ENCODE data around the gene PBX2.
"Not testable (repeated sequence)": the region's sequence is repeated elsewhere in the genome, so short reads cannot be mapped to it uniquely, and the experiment has no call there.

The PBX2 gene

DNA sequence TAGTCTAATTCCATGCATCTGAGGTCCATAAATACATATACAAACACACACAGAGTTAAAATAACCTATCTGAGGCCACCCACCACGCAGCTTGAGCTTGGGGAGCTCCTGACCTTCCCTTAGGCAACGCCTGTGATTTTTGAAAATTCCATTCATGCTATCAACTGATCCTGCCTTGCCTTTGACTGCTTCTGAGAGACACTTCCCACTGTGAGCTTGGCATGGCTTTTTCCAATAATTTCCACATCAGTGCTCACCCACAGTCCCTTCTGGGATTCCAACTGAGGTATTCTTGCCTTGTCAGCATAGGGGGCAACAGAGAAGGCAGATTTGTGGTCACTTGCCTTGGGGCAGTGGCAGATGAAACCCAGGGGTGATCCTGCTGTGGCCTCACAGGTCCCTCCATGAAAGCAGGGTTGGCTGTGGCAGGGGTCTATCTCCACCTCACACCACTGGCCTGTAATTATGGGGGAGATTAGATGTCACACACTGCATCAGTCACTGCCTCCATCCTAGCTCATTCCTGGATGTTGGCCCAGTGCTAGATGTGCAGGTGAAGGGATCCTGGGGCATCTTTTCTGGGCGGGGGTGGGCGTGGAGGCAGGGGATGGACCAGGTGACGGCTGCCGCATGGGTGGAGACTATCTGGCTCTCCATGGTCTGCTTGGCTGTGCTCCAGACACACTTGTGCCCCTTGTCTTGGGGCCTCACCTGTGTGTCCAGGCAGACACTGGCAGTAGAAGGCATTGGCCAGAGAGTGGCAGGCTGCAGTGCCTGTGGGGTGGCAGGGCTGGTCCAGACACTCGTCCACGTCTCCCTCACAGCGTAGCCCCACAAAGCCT lies 13.6 kb upstream of the PBX2 start:
- no peak for DNase-seq (ENCODE audit: extremely low read depth in 1 of 2, low read depth in 1 of 2)

DNA sequence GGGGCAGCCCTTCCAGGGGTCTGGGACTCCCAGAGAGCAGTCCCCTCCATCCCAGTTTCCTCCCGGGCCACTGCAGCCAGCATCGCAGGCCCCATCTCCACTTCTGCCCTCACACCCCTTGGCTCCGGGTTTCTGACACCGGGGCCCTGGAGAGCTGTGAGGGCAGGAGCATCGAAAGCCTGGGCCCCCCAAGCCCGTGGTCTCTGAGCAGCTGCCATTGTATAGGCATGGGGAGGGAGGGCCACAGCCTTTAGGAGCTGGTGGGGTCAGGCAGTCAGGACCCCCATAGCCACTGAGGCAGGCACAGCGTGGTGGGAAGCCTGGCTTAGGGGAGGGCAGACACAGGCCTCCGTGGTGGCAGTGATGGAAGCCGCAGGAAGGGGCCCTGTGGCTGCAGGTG lies 12.2 kb upstream of the PBX2 start:
- no peak for DNase-seq (ENCODE audit: extremely low read depth in 1 of 2, low read depth in 1 of 2)

DNA sequence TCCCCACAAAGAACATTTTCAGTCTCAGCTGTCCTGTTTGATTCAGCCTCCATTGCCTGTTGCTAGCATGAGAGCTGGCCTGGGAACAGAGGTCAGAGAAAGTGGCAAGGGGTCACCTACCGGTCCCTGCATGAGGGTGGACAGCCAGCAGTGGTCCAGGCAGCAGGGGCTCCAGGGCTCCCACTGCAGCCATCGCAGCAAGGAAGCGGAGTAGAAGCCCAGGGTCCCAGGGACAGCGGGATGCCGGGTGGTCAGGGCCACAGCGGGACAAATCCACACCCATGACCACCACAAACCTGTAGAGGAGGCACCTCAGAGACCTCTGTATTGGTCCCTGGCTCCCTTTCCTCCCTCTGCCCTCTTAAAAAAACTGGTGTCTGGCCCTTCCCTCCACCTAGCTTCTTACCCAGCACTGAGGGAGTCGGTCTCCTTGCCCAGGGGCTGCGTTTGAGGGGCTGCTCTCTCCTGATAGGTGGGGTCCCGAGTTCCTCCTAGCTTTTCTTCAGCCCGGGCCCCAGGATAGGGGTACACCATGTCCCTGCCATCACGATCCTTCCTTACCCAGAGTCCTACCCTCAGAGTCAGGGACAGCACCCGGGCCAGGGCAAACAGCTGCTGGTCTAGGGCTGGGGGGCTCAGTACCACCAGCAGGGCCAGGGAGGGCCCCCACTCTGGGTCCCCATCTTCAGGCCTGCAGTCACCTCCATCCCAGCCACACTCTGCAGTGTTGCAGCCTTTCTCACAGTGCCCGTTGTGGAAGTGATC lies 10.9 kb upstream of the PBX2 start:
- no peak for DNase-seq (ENCODE audit: extremely low read depth in 1 of 2, low read depth in 1 of 2)

DNA sequence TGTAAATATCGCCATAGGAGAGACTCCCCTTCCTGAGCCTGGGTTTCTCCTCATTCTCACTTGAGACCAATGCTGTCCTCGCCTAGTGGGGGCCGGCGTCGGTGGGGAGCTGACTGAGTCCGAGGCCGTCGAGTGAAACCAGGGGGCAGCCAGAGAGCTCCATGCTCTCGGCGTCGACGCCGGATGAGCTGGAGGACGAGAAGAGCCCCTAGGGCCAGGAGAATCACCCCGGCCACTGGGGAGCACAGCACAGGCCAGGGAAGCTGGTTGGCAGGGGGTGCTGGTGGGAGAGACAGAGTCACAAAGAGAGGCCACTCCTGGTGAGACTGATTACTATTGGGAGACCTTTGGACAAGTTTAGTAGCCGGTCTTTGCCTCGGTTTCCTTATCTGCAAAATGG lies 8.9 kb upstream of the PBX2 start:
- DNase-seq (ENCODE audit: extremely low read depth in 1 of 2, low read depth in 1 of 2) = no peak

DNA sequence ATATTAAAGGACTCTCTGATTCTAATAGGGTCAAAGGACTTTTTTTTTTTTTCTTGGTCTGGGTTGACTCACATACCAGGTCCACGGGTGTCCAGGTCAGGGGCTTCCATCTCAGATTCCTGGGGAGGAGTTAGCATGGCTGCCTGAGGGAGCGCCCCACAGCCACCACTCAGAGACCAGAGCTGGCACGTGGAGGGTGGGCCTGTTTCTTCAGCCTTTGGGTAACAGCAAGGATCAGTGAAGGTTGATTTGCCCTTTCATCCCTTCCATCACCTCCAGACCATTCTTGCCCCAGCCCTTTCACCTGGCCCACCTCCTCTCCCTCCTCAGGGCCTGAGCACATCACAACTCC lies 8.3 kb upstream of the PBX2 start:
- DNase-seq (ENCODE audit: extremely low read depth in 1 of 2, low read depth in 1 of 2) = no peak

DNA sequence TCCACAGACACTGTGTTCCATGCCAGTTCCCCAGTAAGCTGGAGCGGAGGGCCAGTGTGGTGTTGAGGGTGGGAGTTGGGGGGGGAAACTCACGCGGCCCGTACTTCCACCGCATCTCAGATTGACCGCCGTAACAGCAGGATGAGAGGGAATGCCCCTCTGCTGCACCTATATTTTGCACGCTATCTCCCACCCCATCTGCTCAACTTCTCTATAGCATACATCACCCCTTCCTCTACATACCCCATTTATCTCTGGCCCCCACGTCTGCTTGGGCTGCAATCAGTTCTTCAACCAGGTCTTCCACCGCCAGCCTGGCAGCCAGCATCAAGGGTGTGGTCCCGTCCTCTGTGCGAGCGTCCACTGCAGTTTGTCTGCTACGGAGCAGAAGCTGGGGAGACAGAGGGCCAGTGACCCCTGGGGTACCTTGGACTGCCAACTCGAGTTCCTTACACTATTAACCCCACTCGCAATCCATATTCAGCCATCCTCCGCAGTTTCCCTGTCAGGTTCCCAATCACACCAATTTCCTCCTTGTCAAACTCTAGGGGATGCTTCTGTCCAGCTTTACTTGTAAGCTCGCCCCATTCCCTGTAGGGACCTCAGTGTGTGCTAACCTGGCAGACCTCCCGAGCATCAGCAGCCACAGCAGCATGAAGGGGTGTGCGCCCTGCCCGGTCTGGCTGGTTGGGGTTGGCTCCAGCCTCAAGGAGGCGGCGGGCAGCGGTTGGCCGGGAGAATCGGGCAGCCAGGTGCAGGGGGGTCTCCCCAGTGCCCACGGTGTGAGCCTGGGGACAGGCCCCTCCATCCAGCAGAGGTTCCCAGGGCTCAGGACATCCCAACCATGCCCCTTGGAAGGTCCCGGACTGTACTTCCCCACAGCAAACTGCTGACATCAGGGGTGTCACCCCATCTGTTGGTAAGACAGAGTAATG lies 6.9 kb upstream of the PBX2 start:
- no peak for DNase-seq (ENCODE audit: extremely low read depth in 1 of 2, low read depth in 1 of 2)

DNA sequence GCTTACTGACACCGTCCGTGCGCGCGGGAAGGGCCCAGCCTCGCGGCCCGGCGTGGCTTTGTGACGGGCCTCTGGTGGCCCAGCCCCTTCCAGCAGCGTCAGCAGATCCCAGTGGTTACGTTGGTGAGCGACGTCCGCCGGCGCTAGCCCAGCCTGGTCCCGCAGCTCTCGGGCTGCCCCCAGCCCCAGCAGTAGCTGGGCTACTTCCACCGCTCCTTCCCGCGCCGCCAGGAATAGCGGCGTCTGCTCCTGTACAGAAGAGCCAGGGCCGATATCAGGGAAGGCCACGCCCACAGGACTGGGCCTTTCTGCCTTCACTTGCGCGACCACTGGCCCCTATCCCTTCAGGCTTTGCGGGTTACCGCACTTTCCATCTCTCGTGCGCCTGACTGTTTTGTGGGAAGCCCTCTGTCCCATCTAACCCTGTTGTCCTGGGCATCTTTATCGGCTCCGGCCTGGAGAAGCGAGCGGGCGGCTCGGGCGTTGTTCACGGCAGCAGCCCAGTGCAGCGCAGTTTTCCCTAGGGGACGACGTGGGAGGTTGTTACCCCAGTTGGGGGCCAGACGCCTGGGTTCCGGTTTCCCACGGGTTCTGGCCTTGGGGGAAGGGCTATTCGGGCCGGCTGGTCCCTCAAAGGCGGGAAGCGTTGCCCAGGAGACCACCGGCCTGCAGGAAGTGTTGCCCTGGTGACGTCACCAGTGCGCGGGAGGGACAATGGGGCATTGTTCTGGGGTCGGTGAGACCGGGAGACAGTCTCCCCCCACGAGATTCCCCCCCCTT lies 6.1 kb upstream of the PBX2 start:
- DNase-seq (ENCODE audit: extremely low read depth in 1 of 2, low read depth in 1 of 2) = peak; percentile 54 to 68

DNA sequence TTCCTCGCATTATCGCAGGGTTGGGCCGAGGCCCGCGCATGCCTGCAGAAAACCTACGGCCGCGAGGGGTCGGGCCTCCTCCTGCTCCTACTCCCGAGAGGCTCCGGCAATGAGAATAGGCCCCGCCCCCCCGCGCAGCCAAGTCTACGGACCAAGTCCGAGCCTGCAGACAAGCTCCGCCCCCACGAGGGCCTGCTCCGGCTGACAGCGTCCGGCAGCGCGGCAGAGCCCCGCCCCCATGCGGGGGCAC lies 5.6 kb upstream of the PBX2 start:
- DNase-seq (ENCODE audit: extremely low read depth in 1 of 2, low read depth in 1 of 2) = peak; percentile 100

DNA sequence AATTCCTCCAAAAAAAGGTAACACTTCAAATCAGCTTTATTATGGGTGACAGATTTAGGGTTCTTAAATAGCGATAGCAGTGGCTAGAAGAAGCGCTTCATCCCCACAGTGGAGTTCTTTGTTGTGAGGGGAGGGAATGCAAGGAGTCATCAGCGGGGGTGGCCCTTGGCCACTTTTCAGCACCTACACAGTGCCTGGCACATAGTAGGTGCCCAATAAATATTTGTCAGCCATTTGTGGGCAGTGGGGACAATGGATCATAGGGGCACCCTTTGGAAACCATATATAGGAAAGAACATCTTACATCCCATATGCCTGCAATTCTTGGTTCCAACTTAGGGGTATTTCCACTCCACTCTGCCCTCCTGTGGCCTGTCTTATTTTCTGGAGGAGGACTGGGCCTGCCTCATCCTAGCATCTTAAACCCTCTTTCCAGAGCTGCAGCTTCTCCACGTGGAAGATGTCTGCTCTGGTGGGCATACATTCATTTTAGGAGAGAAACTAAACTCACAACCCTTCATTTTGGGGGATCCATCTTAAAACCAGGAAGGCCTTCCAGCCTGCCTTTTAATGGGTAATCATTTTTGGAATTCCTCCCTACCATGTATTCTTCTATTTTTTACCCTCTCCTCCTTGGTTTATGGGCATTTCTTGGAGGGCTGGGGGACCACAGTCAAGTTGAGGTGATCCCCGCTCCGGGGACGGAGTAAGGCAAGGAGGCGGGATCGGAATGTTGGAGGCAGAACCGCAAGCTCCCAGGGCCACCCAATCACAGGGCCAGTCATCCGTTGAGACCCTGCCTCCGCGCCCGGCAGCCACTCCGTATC lies 5.0 kb upstream of the PBX2 start:
- DNase-seq (ENCODE audit: extremely low read depth in 1 of 2, low read depth in 1 of 2) = no peak

DNA sequence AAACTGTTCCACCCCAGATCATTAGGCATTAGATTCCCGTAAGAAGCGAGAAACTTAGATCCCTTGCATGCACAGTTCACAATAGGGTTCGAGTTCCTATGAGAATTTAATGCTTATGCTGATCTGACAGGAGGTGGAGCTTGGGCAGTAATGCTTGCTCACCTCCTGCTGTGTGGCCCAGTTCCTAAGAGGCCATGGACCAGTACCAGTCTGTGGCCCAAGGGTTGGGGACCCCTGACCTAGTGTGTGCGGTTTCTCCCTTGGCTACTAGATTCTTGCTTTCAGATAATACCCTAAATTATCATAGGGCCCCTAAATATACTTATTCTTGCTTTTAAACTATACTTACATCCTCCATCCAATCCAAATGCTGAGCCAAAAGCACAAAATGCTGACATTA lies 4.4 kb upstream of the PBX2 start:
- no peak for DNase-seq (ENCODE audit: extremely low read depth in 1 of 2, low read depth in 1 of 2)

DNA sequence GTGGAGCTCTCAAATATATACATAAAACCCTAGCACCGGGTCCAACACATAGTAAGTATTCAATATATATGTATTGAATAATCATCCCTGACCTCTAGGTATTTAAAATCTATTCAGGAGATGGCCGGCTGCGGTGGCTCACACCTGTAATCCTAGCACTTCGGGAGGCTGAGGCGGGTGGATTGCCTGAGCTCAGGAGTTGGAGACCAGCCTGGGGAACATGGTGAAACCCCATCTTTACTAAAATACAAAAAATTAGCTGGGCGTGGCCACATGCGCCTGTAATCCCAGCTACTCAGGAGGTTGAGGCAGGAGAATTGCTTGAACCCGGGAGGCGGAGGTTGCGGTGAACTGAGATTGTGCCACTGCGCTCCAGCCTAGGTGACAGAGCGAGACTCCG lies 3.1 kb upstream of the PBX2 start:
- not testable (repeated sequence) for DNase-seq (ENCODE audit: extremely low read depth in 1 of 2, low read depth in 1 of 2)

DNA sequence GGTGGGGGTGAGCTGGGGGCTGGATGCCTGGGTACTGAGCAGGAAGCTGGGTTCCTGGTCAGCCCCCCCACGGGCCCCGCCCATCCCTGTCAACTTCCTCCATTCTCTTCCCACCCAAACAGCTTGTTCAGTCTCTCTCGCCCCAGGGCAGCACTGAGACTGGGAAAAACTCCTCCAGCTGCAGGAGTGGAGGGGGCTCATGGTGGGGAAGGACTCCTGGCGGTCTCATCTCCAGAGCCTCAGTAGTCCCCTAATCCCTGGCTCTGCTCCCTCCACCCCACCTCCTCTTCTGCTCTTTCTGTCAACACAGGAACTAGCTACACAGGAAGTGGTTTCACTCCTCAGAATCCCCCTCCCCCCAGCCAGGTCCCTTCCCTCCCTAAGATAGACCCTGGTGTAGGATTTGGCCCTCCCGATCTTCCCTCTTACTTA lies 2.6 kb upstream of the PBX2 start, which contains the start of gene GPSM3:
Gene GPSM3 (minus strand): TSS at position 36 of the 432 bp plus-strand sequence. CDS start 130 bp downstream, outside the sequence.
- peak in 1 of 2 donors; percentile 29 for DNase-seq (ENCODE audit: extremely low read depth in 1 of 2, low read depth in 1 of 2)

DNA sequence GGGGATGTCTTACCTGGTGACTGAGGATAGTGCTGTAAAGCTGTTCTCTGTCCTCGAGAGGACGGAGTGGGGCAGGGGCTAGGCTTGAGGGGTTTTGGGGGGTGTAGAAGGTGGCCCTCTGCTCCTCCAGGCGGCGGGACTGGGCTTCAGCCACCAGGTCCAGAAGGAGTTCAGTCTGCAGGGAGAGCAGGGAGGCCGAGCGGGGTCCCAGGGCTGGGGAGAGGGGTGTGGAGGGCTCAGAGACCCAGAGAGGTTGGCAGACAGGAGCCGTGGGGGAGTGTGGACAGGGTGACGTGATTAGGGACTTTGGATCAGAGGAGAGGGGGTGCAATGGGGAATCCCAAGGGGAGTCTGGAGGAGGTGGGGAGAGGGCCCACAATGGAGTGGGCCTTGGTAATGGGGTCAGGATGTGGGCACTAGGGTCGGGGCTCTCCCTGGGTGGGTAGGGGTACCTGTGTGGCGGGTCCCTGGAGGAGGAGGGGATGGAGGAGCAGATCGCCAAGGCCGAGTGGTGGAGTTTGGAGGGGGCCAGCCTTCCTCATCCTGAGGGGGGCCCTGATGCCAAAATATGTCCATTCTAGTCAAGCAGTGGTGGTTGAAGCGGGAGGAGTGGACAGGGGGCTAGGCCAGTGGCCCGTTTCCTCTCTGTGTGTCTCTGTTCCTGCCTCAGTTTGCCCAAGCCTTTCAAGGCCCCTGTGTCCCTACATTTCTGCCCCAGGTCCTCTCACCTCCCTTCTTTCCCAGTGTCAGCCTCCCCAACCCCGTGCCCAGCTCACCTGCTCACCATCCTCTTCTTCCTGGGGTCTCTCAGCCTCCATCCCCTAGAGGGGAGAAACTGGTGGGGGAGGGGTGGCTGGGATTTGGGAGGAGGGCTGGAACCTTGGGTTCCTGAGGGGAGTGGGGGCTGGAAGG lies 1.9 kb upstream of the PBX2 start:
- no peak for DNase-seq (ENCODE audit: extremely low read depth in 1 of 2, low read depth in 1 of 2)

DNA sequence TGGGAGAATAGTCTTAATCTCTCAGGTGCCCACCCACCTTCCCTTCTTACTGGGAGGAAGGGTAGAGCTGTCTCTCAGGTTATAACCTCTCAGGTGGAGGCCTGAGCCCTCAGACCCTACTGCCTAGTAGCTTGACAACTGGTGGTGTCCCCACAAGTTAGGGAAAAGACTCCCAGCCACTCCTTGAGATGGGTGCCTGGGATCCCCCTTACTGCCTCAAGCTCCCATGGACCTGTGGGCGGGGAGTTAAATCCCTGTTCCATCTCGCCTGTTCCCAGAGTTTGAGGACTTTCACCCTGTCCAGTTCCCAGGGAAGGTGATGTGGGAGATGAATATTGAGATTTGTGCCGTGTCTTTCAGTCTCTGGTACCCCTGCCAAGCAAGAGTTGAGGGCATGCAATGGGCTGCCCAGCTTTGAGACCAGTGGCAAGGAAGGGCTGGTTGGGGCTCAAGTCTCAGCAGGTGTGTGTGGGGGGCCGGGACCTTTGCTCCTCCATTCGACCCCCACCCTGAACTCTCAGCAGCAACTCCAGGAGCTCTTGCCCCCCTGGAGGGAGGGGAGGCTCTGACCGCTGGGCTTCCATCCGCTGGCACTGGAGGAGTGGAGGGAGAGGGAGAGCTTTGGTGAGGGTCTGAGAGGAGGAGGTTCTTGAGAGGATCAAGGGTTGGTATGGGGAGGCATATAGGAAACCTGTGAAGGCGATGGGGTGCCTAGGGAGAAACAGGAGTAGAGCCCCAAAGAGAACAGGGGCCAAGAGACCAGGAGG lies 1.1 kb upstream of the PBX2 start:
- DNase-seq (ENCODE audit: extremely low read depth in 1 of 2, low read depth in 1 of 2) = no peak

DNA sequence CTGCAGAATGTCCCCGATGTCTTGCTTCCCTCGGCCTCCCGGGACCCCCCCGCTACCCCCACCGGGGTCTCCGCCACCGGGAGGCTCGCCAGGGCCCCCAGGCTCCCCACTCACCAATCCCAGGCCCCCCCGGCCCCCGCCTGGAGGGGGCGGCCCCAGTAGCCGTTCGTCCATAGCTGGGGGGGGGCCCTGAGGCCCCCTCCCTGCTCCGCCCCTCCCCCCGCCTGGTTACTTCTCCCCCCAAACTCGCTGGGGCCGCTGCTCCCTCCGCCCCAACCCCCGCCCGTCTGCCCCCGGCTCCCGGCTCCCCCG lies 304 bp downstream of the PBX2 start:
- DNase-seq (ENCODE audit: extremely low read depth in 1 of 2, low read depth in 1 of 2) = no peak

DNA sequence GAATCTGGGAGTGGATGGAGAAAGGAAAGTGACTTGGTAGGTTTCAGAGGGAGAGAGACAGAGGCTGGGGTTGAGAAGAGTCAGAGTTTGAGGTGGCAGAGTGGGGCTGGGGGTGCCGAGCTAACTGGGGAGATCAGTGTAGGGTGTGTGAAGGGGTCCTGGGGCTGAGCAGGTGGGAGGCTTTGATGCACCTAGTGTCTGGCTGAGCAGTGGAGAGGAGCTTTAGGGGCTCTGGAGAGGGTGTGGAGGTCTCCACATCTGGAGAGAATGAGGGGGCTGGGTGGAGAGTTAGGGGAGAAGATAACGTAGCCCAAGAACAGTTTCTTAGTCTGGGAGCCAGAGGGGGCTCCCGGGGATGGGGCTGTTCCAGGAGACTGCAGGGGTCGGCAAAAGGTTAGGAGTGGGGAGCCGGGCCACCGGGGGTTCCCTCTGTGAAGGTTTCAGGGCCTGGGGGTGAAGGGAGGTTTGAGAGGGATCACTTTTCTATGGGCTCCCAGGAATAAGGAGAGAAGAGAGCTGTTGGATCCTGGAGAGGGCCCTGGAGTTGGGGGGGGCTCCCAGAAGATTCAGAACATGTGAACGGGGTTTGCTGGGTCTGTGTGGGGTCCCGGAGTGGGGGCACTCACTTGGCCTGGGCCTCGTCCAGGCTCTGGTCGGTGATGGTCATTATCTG lies 797 bp downstream of the PBX2 start:
- DNase-seq (ENCODE audit: extremely low read depth in 1 of 2, low read depth in 1 of 2) = no peak

DNA sequence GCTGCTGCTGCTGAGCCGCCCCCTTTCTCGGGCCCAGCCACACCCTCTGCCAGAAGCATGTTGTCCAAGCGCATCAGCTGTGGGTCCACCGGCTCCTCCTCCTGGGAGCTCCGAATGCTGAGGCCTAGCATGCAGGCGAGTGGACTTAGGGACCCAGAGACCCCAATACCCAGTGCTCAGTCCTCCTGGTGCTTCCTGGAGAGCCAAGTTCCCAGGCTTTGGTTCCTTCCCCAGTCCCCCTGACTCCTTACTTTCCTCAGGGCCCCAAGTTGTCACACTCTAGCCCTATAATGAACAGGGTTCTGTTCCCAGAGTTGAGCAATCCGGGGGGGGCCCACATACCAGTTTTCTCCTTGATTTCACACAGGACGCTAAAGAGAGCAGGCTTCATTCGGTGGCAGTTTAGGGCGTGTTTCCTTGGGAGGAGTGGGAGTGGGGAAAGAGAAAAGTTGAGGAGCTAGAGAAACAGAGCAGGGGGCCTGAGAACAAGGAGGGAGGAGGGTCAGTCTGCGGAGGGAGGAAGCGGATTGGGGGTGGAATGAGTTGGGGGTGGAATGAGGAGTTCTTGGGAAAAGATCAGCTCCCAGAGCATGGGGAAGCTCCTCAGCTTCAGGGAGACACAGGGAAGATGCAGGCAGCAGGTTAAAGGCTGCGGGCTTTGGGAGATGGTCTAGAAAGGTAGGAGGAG lies 1.5 kb downstream of the PBX2 start:
- no peak for DNase-seq (ENCODE audit: extremely low read depth in 1 of 2, low read depth in 1 of 2)
